Eye (tissue), 1 donor: ENCODE data around the gene ARID3B.
"Not testable (repeated sequence)": the region's sequence is repeated elsewhere in the genome, so short reads cannot be mapped to it uniquely, and the experiment has no call there.

Experiments used
- DNase-seq: peaks from one replicate; pipeline ENCODE4 v3.0.0-alpha.2; 2015

ARID3B gene

DNA sequence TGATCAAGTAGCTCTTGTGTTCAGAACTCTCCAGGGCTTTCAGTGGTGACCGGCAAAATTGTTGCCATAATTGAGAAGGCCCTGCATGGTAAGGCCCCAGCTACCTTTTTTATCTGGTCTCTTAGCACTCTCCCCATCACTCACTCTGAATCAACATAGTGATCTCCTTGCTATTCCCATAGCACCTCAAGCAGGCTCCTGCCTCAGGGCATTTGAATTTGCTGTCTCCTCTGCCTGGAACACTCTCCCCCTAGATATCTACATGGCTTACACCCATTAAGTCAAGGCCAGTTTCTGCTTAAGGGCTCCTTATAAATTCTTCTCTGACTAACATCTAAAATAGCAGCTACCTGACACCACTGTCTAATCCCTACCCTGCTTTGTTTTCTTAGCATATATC is 3.3 kb upstream of the ARID3B start:
- no peak for DNase-seq

GRCh38 chr15:74539521-74539920 is 1.5 kb upstream of the ARID3B start:
- not testable (repeated sequence) for DNase-seq

GRCh38 chr15:74540161-74540760 is 759 bp upstream of the ARID3B start:
- DNase-seq: no peak

DNA sequence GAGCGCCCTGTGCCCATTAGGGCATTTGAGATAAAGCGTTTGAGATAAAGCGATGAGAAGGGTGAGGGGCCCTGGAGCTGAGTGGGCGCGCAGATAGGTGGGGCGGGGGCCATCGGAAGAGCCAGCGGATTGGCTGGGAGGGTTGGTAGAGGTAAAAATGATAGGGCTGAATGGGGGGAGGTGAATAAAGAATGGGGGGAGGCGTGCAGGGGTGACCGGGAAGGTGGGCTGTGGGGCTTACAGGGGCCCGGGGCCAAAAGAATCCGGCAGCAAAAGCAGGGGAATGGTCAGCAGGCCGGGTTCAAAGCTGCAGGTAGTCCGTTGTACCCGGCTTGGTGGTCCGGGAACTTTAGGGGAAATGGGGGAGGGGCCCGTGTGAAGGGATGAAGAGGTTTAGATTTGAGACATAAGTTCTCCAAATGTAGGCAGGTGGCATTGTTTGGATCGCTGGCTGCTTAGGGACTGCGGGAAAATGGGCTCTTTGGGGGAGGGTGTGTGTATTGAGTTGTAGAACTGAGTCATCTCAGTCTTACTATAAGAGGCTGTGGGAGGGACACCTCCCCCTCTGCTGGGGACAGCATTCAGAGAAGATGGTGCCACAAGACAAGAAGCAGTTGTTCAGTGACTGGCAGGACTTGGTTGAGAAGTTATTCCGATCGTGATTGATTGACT is 610 bp downstream of the ARID3B start:
- peak; percentile 58 for DNase-seq

- DNase-seq: no peak
These were observed 1.4 kb downstream of the ARID3B start for GRCh38 chr15:74542166-74543042.

DNA sequence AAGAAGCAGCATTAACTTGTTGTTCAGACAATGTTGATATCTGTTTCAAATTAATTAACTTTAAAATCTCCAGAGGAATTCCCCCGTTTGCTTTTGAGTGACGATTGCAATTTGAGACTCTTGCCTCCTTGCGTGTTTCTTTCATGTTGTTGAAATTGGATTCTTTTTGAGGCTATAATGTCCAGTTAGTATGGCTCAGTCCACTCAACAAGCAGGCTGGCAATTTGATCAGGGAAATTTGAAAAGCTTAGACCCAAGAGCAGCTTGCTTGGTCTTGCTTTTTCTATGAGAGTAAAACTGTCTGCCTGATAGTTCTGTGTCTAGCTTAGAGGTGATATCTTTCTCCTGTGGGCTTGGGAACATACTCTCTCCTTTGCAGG is 2.0 kb downstream of the ARID3B start:
- DNase-seq: no peak

GRCh38 chr15:74543583-74543982 is 2.6 kb downstream of the ARID3B start:
- no peak for DNase-seq

DNA sequence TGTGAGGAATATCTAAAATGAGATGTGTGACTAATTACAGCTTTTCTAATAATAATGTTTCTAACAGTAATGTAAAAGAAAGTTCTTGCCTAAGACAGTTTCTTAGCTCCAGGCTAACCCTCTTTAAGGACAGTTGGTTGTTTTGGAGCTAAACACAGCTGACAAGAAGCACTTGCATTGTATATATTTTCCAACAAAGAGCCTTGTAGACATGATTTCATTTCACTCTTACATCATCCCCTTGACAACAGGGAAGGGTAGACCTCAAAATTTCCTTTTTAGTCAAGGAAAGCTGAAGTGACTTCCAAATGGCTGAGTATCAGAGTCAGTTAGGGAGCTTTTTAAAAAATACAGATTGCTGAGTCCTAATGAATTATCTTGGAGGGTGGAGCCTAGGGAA is 4.1 kb downstream of the ARID3B start:
- no peak for DNase-seq

DNA sequence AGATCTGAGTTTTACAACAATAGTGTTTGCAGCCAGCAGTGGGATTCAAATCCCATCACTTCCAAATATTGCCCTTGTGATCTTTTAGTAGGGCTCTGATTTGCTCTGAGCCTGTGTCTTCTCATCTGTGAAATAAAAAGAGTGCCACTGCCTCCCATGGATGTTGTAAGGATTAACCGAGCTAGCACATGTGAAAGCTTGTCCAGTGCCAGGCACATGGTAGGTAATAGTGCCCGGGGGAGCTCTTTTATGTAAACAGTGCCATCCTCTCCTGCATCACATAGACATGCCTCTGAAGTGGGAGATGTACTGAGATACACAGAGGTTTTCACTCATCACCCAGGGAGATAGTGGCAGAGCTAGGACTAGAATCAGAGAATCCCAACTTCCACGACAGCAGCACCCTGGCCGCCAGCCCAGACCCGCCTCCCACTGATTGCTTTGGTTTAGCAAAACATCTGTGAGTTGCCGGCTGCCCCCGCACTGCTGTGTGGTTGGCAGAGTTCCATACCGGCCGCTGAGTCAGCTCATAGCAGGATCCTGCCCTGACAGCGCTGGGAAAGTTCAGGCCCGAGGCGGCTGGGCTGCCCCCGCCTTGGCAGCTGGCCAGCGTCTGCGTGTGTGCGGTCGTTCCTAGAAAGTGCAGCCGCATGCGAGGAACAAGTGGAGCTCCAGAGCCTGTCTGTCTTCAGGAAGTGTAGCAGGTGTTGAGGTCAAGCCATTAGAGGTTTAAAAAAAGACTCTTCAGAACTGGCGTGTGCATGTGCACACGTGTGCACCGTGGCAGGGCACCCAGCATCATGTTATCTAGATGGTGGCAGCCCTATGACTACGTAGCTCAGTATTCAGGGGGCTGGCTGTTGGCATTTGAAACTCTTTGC is 5.0 kb downstream of the ARID3B start:
- DNase-seq: peak; percentile 95

DNA sequence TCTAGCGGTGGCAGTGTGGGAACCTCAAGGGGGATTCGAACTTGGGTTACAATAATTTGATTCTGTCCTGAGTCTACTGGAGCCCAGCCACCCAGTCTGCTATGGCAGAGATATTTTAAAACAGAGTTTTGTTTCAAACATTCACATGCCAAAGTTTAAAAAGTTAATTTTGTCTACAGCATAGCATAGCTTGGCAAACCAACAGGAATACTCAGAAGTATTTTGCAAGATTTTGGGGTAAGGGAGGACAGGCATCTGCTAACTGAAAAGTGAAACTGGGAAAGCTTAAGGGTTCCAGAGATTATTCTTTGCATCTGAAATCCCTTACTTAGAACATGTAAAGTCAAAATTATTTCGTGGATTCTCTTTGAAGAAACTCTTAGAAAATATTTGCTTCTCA is 6.6 kb downstream of the ARID3B start:
- DNase-seq: no peak

- no peak for DNase-seq
These were observed 7.2 kb downstream of the ARID3B start for GRCh38 chr15:74548241-74548640.

DNA sequence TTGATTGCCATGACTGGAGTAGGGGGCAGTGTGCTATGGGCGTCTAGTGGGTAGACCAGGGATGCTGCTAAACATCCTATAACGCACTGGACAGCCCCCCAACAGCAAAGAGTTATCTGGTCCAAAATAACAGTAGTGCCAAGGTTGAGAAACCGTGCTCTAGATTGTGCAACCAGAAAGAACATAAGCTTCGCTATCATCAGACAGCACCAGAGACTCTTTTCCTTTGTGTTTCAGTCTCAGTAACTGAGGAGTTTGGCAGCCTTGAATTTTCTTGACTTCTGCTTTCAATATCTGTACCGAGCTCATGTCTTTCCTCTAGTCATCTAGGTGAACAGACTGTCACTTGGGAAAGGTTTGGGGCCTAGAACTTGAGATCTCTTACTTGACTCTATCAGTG is 8.8 kb downstream of the ARID3B start:
- DNase-seq: no peak

GRCh38 chr15:74551714-74552113 is 10.7 kb downstream of the ARID3B start:
- DNase-seq: no peak

GRCh38 chr15:74552773-74553441 is 11.9 kb downstream of the ARID3B start:
- DNase-seq: no peak

DNA sequence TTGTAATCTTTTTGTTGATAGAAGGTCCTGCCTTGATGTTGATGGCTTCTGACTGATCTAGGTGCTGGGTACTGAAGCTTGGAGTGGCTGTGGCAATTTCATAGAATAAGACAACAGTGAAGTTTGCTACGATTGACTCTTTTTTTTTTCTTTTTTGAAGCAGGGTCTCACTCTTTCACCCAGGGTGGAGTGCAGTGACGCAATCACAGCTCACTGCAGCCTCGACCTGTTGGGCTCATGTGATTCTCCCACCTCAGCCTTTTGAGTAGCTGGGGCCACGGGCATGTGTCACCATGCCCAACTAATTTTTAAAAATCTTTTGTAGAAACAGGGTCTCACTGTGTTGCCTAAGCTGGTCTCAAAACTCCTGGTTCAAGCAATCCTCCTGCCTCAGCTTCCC is 14.2 kb downstream of the ARID3B start:
- peak; percentile 54 for DNase-seq

DNA sequence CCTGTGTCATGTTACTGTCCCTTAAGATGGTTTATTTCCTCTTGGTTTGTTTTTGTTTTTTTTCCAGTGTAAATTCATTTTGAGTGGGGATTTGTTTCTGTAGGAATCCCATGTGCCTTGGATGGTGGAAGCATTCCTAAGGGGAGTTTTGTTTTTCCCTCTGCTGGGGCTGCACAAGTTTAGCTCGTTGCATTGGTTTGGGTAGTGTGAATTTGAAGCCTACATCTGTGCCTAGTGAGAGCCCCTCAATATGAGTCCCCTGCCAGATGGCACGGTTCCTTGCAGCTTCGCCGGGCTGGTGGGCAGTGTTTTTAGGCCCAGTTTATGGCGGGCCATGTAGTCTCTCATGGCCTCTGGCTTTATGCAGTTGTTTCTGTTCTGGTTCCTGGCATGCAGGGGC is 17.7 kb downstream of the ARID3B start:
- DNase-seq: no peak

DNA sequence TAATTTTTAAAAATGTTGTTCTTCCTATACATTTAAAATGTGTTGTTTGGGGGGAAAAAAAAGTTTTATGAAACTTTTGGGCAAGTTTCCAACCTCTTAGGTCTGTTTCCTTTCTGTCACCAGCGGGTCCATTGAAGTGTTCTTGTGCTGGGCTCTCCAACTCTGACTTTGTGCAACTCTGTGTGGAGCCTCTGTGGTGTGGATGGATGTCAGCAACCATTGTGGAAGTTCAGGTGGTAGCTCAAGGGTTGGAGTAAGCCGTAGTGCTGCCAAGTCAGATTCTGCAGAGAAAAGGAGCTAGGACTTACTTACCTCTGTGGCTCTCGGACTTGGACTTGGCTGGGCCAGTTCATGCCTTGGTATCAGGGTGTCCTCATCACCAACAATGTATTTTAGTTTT is 22.4 kb downstream of the ARID3B start:
- no peak for DNase-seq

GRCh38 chr15:74564182-74564581 is 23.2 kb downstream of the ARID3B start:
- DNase-seq: no peak

- no peak for DNase-seq
These were observed 24.5 kb downstream of the ARID3B start for GRCh38 chr15:74565381-74566085.

DNA sequence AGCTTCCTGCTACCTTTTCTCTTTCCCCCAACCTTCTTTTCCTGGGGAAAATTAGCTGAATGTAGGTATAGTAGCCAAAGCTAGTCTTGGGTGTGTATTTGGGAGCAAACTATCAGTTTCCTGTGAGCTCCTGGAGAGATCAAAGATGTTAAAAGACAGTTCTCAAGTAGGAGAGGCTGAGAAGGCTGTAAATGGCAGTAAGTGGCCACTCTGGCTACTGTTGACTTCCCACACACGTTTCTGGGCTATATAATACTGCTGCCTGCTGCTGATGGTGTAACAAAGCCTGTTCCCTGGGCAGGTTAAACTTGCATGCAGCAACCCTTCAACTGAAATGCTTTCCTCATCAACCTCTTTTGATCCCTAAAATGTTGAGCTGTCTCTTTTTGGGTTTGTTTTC is 27.6 kb downstream of the ARID3B start:
- DNase-seq: no peak

DNA sequence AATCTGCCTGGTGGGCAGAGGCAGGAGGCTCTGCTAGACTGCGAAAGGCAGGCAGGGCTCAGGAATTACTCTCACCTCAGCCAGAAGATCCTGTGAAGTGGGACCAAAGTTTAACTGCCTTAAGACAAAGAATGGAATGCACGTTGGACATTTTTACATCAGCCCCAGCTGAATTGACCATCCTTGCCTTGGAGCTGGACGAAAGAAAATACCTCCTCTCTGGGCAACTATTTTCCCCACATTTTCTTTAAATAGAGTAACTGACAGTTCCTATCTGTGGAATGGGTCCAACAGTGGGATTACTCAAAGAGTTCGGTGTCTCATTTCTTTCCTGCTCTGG is 28.7 kb downstream of the ARID3B start:
- no peak for DNase-seq

GRCh38 chr15:74571191-74571590 is 30.2 kb downstream of the ARID3B start:
- DNase-seq: no peak
